ENCODE data around the gene TEDC2. TPM values are rescaled to one million over a fixed set of nuclear protein-coding genes. Genes with fewer than 3 reads are reported as not detected.

The TEDC2 gene
- total and polyA plus RNA-seq, 10 of the 15 experiments (the other 5 are each of a cell fraction or from before 2014, with no cell fraction given), result 0.23 to 47.9 (median 19.1) TPM

DNA sequence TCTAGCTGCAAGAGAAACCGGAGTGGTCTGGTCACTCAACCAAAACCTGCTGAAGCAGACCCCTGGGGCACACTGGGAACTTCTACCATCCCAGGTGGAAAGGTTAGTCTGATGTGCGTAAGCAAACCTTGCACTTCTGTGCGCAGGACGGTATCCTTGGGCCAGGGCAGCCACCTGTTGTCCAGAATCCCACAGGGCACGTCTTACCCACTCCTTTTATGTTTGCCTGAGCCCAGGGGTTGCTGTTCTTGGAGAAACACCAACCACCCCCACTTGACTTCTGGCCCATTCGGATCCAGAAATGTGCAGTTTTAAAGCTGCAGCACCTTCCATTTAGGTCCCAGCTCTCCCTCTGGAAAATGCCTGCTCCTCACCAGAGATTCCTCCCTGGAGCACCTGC, 33.7 kb downstream of the TEDC2 start:
- H3K36me3 ChIP-seq (ENCODE audit: control insufficient read depth in 2 of 2, insufficient read depth in 2 of 2, low read length in 1 of 2), result peaks cover 0 to 11% of the 10 kb centered on the region in 2 experiments; a peak in 2 of 4 replicates
- no TSS peak for BruUV-seq (replicated peaks)
- TF ChIP-seq, protein P1, sequence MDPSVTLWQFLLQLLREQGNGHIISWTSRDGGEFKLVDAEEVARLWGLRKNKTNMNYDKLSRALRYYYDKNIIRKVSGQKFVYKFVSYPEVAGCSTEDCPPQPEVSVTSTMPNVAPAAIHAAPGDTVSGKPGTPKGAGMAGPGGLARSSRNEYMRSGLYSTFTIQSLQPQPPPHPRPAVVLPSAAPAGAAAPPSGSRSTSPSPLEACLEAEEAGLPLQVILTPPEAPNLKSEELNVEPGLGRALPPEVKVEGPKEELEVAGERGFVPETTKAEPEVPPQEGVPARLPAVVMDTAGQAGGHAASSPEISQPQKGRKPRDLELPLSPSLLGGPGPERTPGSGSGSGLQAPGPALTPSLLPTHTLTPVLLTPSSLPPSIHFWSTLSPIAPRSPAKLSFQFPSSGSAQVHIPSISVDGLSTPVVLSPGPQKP (IDR thresholded peaks at IDR 0.05; ENCODE audit: low read depth, low read length), result no peak
- no peak for TF ChIP-seq NFYB (IDR thresholded peaks at IDR 0.05; ENCODE audit: insufficient read depth, low read depth, low read length)
- no peak for TF ChIP-seq TARDBP (IDR thresholded peaks at IDR 0.05; ENCODE audit: borderline replicate concordance)
- no peaks in the 10 kb centered on the region for H3K9me3 ChIP-seq (replicated peaks; ENCODE audit: control insufficient read depth, insufficient read depth, low read length)
- ChIA-PET POLR2A (no interaction called here), RAD21 (ENCODE audit: unreplicated experiment) (no interaction called here), CTCF (no interaction called here), SMC1A (ENCODE audit: uncharacterized antibody, unreplicated experiment) (no interaction called here)
- no peak overlapping the region for H3K27ac ChIP-seq (ENCODE audit: control insufficient read depth, insufficient read depth)
- DNase-seq (ENCODE audit: low read depth, low spot score) (no peak), ATAC-seq (no peak), FAIRE-seq (no peak)
- H4K20me1 ChIP-seq (ENCODE audit: control insufficient read depth, insufficient read depth), result no peaks in the 10 kb centered on the region
- 86% methylated on average over 6 of the region's 6 CpGs for WGBS (ENCODE audit: insufficient coverage, insufficient replicate concordance, low lambda C conversion rate, missing lambda C conversion rate)
- H2AFZ ChIP-seq (ENCODE audit: control insufficient read depth, low read depth, low read length), result no peak overlapping the region
- H3K27me3 ChIP-seq (replicated peaks in 1 of 2; ENCODE audit: control insufficient read depth in 2 of 2, insufficient read depth in 2 of 2, low read length in 1 of 2), result no peaks in the 10 kb centered on the region
- H3K9ac ChIP-seq (ENCODE audit: control insufficient read depth, insufficient read depth, low read length), result no peak overlapping the region
- H3K79me2 ChIP-seq (ENCODE audit: control insufficient read depth, insufficient read depth, low read length), result no peaks in the 10 kb centered on the region
- intact Hi-C loops (cut with micrococcal nuclease; ENCODE audit: unreplicated experiment), result no loop called here
- in situ Hi-C loops (cut with MboI), result loop anchor here (10.0 kb wide), 1 partner anchor 479 kb away; the partner anchor contains the start of gene NPW
- H3K4me3 ChIP-seq, result no peak overlapping the region
- no peak overlapping the region for H3K4me2 ChIP-seq (ENCODE audit: control insufficient read depth, insufficient read depth)
- H3K4me1 ChIP-seq (ENCODE audit: control insufficient read depth, insufficient read depth, low read length), result no peaks in the 10 kb centered on the region

DNA sequence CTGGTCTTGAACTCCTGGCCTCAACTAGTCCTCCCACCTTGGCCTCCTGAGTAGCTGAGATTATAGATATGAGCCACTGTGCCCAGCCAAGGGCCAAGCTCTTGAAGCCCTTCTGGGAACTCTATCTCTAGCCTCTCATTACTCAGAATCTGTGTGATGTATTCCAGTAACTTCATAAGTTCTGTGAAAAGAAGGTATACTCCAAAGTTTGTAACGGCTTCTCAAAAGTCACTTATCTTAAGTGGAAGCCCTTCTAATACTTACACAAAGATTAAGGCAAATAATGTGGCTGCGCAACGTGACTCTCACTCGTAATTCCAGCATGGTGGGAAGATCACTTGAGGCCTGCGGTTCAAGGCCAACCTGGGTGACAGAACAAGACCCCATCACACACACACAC, 34.7 kb downstream of the TEDC2 start:
- Histone ChIP-seq H4K20me1 (ENCODE audit: control insufficient read depth, insufficient read depth) (no peaks in the 10 kb centered on the region), H2AFZ (ENCODE audit: control insufficient read depth, low read depth, low read length) (no peak overlapping the region), H3K36me3 (ENCODE audit: control insufficient read depth in 2 of 2, insufficient read depth in 2 of 2, low read length in 1 of 2) (peaks cover 0 to 11% of the 10 kb centered on the region in 2 experiments; a peak in 2 of 4 replicates), H3K4me3 (no peak overlapping the region), H3K9me3 (replicated peaks; ENCODE audit: control insufficient read depth, insufficient read depth, low read length) (no peaks in the 10 kb centered on the region), H3K9ac (ENCODE audit: control insufficient read depth, insufficient read depth, low read length) (no peak overlapping the region), H3K4me2 (ENCODE audit: control insufficient read depth, insufficient read depth) (no peak overlapping the region), H3K27me3 (replicated peaks in 1 of 2; ENCODE audit: control insufficient read depth in 2 of 2, insufficient read depth in 2 of 2, low read length in 1 of 2) (no peaks in the 10 kb centered on the region), H3K27ac (ENCODE audit: control insufficient read depth, insufficient read depth) (no peak overlapping the region), H3K79me2 (ENCODE audit: control insufficient read depth, insufficient read depth, low read length) (no peaks in the 10 kb centered on the region), H3K4me1 (ENCODE audit: control insufficient read depth, insufficient read depth, low read length) (no peaks in the 10 kb centered on the region)
- RAD21 ChIA-PET (ENCODE audit: unreplicated experiment), result interaction anchor here (0.7 kb wide), 1 partner anchor 156 kb away, joined by 3 read pairs; no protein-coding TSS in a partner anchor
- POLR2A ChIA-PET, result no interaction called here
- intact Hi-C loops (cut with micrococcal nuclease; ENCODE audit: unreplicated experiment), result no loop called here
- SMC1A ChIA-PET (ENCODE audit: uncharacterized antibody, unreplicated experiment), result no interaction called here
- ATAC-seq (no peak), DNase-seq (ENCODE audit: low read depth, low spot score) (no peak), FAIRE-seq (no peak)
- in situ Hi-C loops (cut with MboI), result loop anchor here (5.0 to 10.0 kb wide), 2 partner anchors 157 to 480 kb away; partner anchors contain the start of gene NPW
- 79% methylated on average over 5 of the region's 5 CpGs for WGBS (ENCODE audit: insufficient coverage, insufficient replicate concordance, low lambda C conversion rate, missing lambda C conversion rate)
- BruUV-seq (replicated peaks), result no TSS peak
- CTCF ChIA-PET, result interaction anchor here (1.1 kb wide), 1 partner anchor 11 kb away, joined by 3 read pairs; no protein-coding TSS in a partner anchor
- TF ChIP-seq FOS (IDR thresholded peaks at IDR 0.05; ENCODE audit: borderline replicate concordance, extremely low read depth, insufficient read length) (no peak), CHD4 (IDR thresholded peaks at IDR 0.05) (no peak), RAD51 (IDR thresholded peaks at IDR 0.05) (no peak), RUNX3 (IDR thresholded peaks at IDR 0.05; ENCODE audit: low read length) (no peak)
- TF ChIP-seq, protein P2, sequence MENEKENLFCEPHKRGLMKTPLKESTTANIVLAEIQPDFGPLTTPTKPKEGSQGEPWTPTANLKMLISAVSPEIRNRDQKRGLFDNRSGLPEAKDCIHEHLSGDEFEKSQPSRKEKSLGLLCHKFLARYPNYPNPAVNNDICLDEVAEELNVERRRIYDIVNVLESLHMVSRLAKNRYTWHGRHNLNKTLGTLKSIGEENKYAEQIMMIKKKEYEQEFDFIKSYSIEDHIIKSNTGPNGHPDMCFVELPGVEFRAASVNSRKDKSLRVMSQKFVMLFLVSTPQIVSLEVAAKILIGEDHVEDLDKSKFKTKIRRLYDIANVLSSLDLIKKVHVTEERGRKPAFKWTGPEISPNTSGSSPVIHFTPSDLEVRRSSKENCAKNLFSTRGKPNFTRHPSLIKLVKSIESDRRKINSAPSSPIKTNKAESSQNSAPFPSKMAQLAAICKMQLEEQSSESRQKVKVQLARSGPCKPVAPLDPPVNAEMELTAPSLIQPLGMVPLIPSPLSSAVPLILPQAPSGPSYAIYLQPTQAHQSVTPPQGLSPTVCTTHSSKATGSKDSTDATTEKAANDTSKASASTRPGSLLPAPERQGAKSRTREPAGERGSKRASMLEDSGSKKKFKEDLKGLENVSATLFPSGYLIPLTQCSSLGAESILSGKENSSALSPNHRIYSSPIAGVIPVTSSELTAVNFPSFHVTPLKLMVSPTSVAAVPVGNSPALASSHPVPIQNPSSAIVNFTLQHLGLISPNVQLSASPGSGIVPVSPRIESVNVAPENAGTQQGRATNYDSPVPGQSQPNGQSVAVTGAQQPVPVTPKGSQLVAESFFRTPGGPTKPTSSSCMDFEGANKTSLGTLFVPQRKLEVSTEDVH (IDR thresholded peaks at IDR 0.05; ENCODE audit: low read depth, partially characterized antibody), result no peak
- TF ChIP-seq, protein P3, sequence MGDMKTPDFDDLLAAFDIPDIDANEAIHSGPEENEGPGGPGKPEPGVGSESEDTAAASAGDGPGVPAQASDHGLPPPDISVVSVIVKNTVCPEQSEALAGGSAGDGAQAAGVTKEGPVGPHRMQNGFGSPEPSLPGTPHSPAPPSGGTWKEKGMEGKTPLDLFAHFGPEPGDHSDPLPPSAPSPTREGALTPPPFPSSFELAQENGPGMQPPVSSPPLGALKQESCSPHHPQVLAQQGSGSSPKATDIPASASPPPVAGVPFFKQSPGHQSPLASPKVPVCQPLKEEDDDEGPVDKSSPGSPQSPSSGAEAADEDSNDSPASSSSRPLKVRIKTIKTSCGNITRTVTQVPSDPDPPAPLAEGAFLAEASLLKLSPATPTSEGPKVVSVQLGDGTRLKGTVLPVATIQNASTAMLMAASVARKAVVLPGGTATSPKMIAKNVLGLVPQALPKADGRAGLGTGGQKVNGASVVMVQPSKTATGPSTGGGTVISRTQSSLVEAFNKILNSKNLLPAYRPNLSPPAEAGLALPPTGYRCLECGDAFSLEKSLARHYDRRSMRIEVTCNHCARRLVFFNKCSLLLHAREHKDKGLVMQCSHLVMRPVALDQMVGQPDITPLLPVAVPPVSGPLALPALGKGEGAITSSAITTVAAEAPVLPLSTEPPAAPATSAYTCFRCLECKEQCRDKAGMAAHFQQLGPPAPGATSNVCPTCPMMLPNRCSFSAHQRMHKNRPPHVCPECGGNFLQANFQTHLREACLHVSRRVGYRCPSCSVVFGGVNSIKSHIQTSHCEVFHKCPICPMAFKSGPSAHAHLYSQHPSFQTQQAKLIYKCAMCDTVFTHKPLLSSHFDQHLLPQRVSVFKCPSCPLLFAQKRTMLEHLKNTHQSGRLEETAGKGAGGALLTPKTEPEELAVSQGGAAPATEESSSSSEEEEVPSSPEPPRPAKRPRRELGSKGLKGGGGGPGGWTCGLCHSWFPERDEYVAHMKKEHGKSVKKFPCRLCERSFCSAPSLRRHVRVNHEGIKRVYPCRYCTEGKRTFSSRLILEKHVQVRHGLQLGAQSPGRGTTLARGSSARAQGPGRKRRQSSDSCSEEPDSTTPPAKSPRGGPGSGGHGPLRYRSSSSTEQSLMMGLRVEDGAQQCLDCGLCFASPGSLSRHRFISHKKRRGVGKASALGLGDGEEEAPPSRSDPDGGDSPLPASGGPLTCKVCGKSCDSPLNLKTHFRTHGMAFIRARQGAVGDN (IDR thresholded peaks at IDR 0.05), result no peak

Measured in GM12878 (cell line).